Right forelimb (tissue), 1 donor: ENCODE results near the gene MAPK13.

ENCODE experiments used
- DNase-seq: peaks from one replicate; pipeline ENCODE4 v3.0.0-alpha.2; 2018

MAPK13 gene

DNA sequence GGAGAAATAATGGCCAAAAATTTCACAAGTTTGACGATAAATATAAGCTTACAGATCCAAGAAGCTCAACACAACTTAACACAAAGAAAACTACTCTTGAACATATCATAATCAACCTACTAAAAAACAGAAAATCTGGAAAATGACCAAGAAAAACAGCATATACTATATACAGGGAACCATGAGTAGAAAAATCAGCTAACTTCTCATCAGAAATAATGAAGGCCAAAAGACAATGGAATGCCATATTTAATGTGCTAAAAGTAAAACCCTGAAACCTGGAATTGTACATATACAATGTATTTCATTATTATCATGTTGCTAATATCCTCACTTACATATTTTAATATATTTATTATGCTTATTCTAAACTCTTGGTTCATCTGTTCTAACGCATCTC, 25.3 kb downstream of the MAPK13 start:
- no peak for DNase-seq

DNA sequence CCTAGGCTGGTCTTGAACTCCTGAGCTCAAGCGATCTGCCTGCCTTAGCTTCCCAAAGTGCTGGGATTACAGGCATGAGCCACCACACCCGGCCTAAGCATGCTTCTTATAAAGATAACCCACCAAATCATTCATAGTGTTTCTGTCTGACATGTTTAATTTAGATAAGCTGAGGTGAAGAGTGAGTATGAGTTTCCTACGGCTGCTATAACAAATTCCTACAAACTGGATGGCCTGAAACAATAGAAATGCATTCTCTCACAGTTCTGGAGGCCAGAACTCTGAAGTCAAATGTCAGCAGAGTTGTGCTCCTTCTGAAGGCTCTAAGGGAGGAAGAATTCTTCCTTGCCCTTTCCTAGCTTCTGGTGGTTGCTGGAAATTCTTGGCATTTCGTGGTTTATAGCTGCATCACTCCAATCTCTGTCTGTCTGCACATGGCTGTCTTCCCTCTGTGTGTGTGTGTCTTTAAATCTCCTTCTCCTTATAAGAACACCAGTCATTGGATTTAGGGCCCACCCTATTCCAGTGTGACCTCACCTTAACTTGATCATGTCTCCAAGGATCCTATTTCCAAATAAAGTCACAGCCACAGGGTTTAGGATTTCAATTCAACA, 29.9 kb downstream of the MAPK13 start:
- no peak for DNase-seq

GRCh38 chr6:36169023-36170007, 39.0 kb downstream of the MAPK13 start:
- no peak for DNase-seq

DNA sequence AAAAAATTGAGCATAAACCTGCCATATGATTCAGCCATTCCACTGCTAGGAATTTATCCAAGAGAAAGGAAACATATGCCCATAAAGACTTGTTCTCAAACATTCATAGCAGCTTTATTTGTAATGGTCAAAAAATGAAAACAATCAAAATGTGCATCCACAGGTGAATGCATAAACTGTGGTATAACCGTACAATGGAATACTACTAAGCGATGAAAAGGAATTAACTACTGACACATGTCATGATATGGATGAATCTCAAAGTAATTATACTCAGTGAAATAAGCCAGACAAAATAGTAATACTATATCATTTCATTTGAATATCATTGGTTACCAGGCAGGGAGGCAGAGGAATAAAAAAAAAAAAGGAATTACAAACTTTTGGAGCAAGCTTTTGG, 40.4 kb downstream of the MAPK13 start:
- no peak for DNase-seq

GRCh38 chr6:36171573-36171972, 41.3 kb downstream of the MAPK13 start:
- no peak for DNase-seq

GRCh38 chr6:36177166-36177565, 46.9 kb downstream of the MAPK13 start:
- DNase-seq = no peak

DNA sequence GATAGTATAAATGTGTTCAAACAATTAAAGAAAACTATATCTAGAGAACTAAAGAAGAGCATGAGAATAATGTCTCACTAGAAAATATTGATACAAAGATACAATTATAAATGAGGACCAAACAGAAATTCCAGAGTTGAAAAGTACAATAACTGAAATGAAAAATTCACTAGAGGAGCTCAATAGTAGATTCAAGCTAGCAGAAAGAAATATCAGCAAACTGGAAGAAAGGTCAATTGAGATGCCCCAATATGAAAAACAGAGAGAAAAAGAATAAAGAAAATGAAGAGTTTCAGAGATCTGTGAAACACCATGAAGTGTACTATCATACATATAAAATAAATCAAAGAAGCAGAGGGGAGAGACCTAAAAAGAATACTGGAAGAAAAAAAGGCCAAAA, 48.2 kb downstream of the MAPK13 start:
- DNase-seq = no peak

DNA sequence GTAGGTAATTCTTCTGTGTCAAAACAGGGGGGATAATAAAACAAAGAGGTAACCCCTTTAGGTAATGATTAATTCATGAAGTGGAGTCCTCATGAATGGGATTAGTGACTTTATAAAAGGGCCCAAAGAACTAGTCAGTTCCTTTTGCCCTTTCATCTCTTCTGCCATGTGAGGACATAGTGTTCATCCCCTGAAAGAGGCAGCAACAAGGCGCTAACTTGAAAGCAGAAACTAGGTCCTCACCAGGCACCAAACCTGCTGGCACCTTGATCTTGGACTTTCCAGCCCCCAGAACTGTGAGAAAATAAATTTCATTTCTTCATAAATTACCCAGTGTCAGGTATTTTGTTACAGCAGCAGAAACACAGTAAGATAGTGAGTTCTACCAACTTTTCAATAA, 49.8 kb downstream of the MAPK13 start:
- DNase-seq = no peak

GRCh38 chr6:36184311-36184710, 54.0 kb downstream of the MAPK13 start:
- DNase-seq = no peak

GRCh38 chr6:36186199-36186598, 55.9 kb downstream of the MAPK13 start:
- no peak for DNase-seq

- no peak for DNase-seq
Measured at GRCh38 chr6:36187446-36187845, 57.1 kb downstream of the MAPK13 start.
